Measurements from ENCODE around the gene SLC4A5. TPM values are rescaled to one million over a fixed set of nuclear protein-coding genes. Genes with fewer than 3 reads are reported as not detected.

SLC4A5 gene
- total RNA-seq, 1 experiment from 2014 or later: 1.8 TPM

GRCh38 chr2:74260495-74260894 is 82.7 kb downstream of the SLC4A5 start:
- no peak overlapping the region for H3K27ac ChIP-seq (ENCODE audit: low read depth, low read length, poor library complexity, severe bottlenecking)
- no peaks in the 10 kb centered on the region for H3K36me3 ChIP-seq (ENCODE audit: insufficient read depth, low read length, poor library complexity, severe bottlenecking)
- ChIA-PET CTCF (no interaction called here), POLR2A (ENCODE audit: low non-redundant PET) (no interaction called here)
- BruUV-seq (replicated peaks): no TSS peak
- no peak for DNase-seq (ENCODE audit: low spot score)
- H3K27me3 ChIP-seq (replicated peaks; ENCODE audit: insufficient read depth, low read depth, low read length, poor library complexity): no peaks in the 10 kb centered on the region
- no peak overlapping the region for H3K4me3 ChIP-seq (ENCODE audit: low read depth, low read length, poor library complexity, severe bottlenecking)
- H3K4me1 ChIP-seq (ENCODE audit: insufficient read depth, low read length, poor library complexity, severe bottlenecking): no peaks in the 10 kb centered on the region
- TF ChIP-seq CTCF (conservative IDR thresholded peaks at IDR 0.05; ENCODE audit: low read depth, low read length) (no peak), EZH2 (IDR thresholded peaks at IDR 0.05; ENCODE audit: borderline replicate concordance, low read depth, low read length, poor library complexity, severe bottlenecking) (no peak)
- intact Hi-C loops (cut with micrococcal nuclease; ENCODE audit: unreplicated experiment): no loop called here
- no peaks in the 10 kb centered on the region for H3K9me3 ChIP-seq (ENCODE audit: low read depth, low read length, poor library complexity, severe bottlenecking)

GRCh38 chr2:74259733-74260132 is 83.5 kb downstream of the SLC4A5 start:
- POLR2A ChIA-PET (ENCODE audit: low non-redundant PET): no interaction called here
- TF ChIP-seq EZH2 (IDR thresholded peaks at IDR 0.05; ENCODE audit: borderline replicate concordance, low read depth, low read length, poor library complexity, severe bottlenecking): no peak
- TF ChIP-seq CTCF (conservative IDR thresholded peaks at IDR 0.05; ENCODE audit: low read depth, low read length): no peak
- no peak overlapping the region for H3K27ac ChIP-seq (ENCODE audit: low read depth, low read length, poor library complexity, severe bottlenecking)
- intact Hi-C loops (cut with micrococcal nuclease; ENCODE audit: unreplicated experiment): no loop called here
- H3K36me3 ChIP-seq (ENCODE audit: insufficient read depth, low read length, poor library complexity, severe bottlenecking): no peaks in the 10 kb centered on the region
- no peaks in the 10 kb centered on the region for H3K9me3 ChIP-seq (ENCODE audit: low read depth, low read length, poor library complexity, severe bottlenecking)
- no peak for DNase-seq (ENCODE audit: low spot score)
- H3K27me3 ChIP-seq (replicated peaks; ENCODE audit: insufficient read depth, low read depth, low read length, poor library complexity): no peaks in the 10 kb centered on the region
- H3K4me3 ChIP-seq (ENCODE audit: low read depth, low read length, poor library complexity, severe bottlenecking): no peak overlapping the region
- CTCF ChIA-PET: no interaction called here
- no peaks in the 10 kb centered on the region for H3K4me1 ChIP-seq (ENCODE audit: insufficient read depth, low read length, poor library complexity, severe bottlenecking)
- no TSS peak for BruUV-seq (replicated peaks)

GRCh38 chr2:74259191-74259590 is 84.0 kb downstream of the SLC4A5 start:
- ChIA-PET POLR2A (ENCODE audit: low non-redundant PET) (no interaction called here), CTCF (interaction anchor here (1.4 kb wide), 1 partner anchor 9 kb away, joined by 3 read pairs; no protein-coding TSS in a partner anchor)
- no peak overlapping the region for H3K4me3 ChIP-seq (ENCODE audit: low read depth, low read length, poor library complexity, severe bottlenecking)
- H3K27me3 ChIP-seq (replicated peaks; ENCODE audit: insufficient read depth, low read depth, low read length, poor library complexity): no peaks in the 10 kb centered on the region
- DNase-seq (ENCODE audit: low spot score): no peak
- H3K36me3 ChIP-seq (ENCODE audit: insufficient read depth, low read length, poor library complexity, severe bottlenecking): no peaks in the 10 kb centered on the region
- H3K27ac ChIP-seq (ENCODE audit: low read depth, low read length, poor library complexity, severe bottlenecking): no peak overlapping the region
- H3K4me1 ChIP-seq (ENCODE audit: insufficient read depth, low read length, poor library complexity, severe bottlenecking): no peaks in the 10 kb centered on the region
- intact Hi-C loops (cut with micrococcal nuclease; ENCODE audit: unreplicated experiment): no loop called here
- H3K9me3 ChIP-seq (ENCODE audit: low read depth, low read length, poor library complexity, severe bottlenecking): no peaks in the 10 kb centered on the region
- BruUV-seq (replicated peaks): no TSS peak
- TF ChIP-seq CTCF (conservative IDR thresholded peaks at IDR 0.05; ENCODE audit: low read depth, low read length): no peak
- TF ChIP-seq EZH2 (IDR thresholded peaks at IDR 0.05; ENCODE audit: borderline replicate concordance, low read depth, low read length, poor library complexity, severe bottlenecking): no peak

All from A673 (cell line).